ENCODE measurements around the gene GPR158. TPM values are rescaled to one million over a fixed set of nuclear protein-coding genes. Genes with fewer than 3 reads are reported as not detected.

GPR158 gene
- total RNA-seq, 1 experiment from 2014 or later = 0.07 TPM

DNA sequence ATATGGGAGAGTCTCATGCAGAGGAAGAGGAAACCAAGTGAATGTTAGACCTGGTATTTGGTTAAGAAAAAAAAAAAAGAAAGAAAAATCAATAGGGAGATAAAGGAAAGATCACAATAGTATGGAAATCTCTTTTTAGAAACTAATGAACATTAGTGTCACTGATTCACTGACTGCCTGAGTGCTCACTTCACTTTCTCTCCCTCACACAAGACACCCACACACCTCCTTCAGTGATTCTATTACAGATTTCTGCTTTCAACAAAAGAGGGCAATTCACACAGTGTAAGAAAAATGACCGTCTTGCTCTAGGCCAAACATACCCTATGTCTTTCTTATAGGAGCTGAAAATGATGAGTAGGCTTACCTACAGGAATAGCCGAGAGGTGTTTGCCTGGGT, 6.0 kb downstream of the GPR158 start:
- 0 out of 2 replicates have a peak, but pooled peaks cover 1% of the 10 kb centered on the region for H3K27me3 ChIP-seq (replicated peaks; ENCODE audit: control insufficient read depth, insufficient read depth, low read length)
- intact Hi-C loops (cut with micrococcal nuclease; ENCODE audit: unreplicated experiment) = no loop called here
- H3K9me3 Mint-ChIP-seq (ENCODE audit: unreplicated experiment) = no peaks in the 10 kb centered on the region
- H3K9me3 ChIP-seq = no peaks in the 10 kb centered on the region
- POLR2A ChIA-PET = no interaction called here
- no TSS peak for BruUV-seq (replicated peaks)
- H3K4me3 Mint-ChIP-seq (ENCODE audit: unreplicated experiment) = no peak overlapping the region
- H3K36me3 ChIP-seq (ENCODE audit: control insufficient read depth, insufficient read depth, low read length) = no peaks in the 10 kb centered on the region
- TF ChIP-seq, protein P1, sequence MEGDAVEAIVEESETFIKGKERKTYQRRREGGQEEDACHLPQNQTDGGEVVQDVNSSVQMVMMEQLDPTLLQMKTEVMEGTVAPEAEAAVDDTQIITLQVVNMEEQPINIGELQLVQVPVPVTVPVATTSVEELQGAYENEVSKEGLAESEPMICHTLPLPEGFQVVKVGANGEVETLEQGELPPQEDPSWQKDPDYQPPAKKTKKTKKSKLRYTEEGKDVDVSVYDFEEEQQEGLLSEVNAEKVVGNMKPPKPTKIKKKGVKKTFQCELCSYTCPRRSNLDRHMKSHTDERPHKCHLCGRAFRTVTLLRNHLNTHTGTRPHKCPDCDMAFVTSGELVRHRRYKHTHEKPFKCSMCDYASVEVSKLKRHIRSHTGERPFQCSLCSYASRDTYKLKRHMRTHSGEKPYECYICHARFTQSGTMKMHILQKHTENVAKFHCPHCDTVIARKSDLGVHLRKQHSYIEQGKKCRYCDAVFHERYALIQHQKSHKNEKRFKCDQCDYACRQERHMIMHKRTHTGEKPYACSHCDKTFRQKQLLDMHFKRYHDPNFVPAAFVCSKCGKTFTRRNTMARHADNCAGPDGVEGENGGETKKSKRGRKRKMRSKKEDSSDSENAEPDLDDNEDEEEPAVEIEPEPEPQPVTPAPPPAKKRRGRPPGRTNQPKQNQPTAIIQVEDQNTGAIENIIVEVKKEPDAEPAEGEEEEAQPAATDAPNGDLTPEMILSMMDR (IDR thresholded peaks at IDR 0.05; ENCODE audit: insufficient read depth in 1 of 2, low read depth in 1 of 2, low read length in 1 of 2, severe bottlenecking in 1 of 2, unreplicated experiment in 1 of 2) = no peak
- no peaks in the 10 kb centered on the region for H3K36me3 Mint-ChIP-seq (ENCODE audit: insufficient read depth, unreplicated experiment)
- DNase-seq = no peak
- peaks cover 13% of the 10 kb centered on the region for H3K27me3 Mint-ChIP-seq (ENCODE audit: insufficient read depth, unreplicated experiment)
- no peak overlapping the region for H3K4me3 ChIP-seq (ENCODE audit: low read depth, low read length)
- CTCF ChIA-PET = no interaction called here
- H3K4me1 Mint-ChIP-seq (ENCODE audit: low read depth, unreplicated experiment) = no peaks in the 10 kb centered on the region
- no peaks in the 10 kb centered on the region for H3K4me1 ChIP-seq
- no peak overlapping the region for H3K27ac Mint-ChIP-seq (ENCODE audit: unreplicated experiment)

DNA sequence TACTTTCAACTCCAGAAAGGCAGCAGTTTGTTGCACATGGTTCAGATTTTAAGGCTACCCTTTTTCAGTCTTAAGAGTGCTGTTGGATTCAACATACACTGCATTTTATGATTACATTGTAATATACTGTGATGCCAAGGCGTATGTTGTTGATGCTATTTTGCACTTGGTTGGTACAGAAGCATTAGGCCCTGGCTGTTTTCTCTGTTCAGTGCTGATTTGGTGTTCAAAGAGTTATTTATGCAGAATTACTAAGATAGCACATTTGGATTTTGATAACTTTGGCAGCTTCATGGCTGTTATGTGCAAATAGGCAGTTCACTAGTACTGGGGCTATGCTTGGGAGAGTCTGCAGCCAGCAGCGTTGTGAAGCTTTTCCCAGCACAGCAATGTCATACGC, 7.8 kb downstream of the GPR158 start:
- Mint-ChIP-seq H3K4me1 (ENCODE audit: low read depth, unreplicated experiment) (no peaks in the 10 kb centered on the region), H3K4me3 (ENCODE audit: unreplicated experiment) (no peak overlapping the region), H3K36me3 (ENCODE audit: insufficient read depth, unreplicated experiment) (no peaks in the 10 kb centered on the region), H3K27me3 (ENCODE audit: insufficient read depth, unreplicated experiment) (peaks cover 16% of the 10 kb centered on the region), H3K27ac (ENCODE audit: unreplicated experiment) (no peak overlapping the region), H3K9me3 (ENCODE audit: unreplicated experiment) (no peaks in the 10 kb centered on the region)
- TF ChIP-seq, protein P1 (IDR thresholded peaks at IDR 0.05; ENCODE audit: insufficient read depth in 1 of 2, low read depth in 1 of 2, low read length in 1 of 2, severe bottlenecking in 1 of 2, unreplicated experiment in 1 of 2) = no peak
- no TSS peak for BruUV-seq (replicated peaks)
- DNase-seq = no peak
- no peaks in the 10 kb centered on the region for H3K27me3 ChIP-seq (replicated peaks; ENCODE audit: control insufficient read depth, insufficient read depth, low read length)
- intact Hi-C loops (cut with micrococcal nuclease; ENCODE audit: unreplicated experiment) = no loop called here
- H3K4me1 ChIP-seq = no peaks in the 10 kb centered on the region
- H3K36me3 ChIP-seq (ENCODE audit: control insufficient read depth, insufficient read depth, low read length) = no peaks in the 10 kb centered on the region
- ChIA-PET POLR2A (no interaction called here), CTCF (no interaction called here)
- H3K9me3 ChIP-seq = no peaks in the 10 kb centered on the region
- H3K4me3 ChIP-seq (ENCODE audit: low read depth, low read length) = no peak overlapping the region

DNA sequence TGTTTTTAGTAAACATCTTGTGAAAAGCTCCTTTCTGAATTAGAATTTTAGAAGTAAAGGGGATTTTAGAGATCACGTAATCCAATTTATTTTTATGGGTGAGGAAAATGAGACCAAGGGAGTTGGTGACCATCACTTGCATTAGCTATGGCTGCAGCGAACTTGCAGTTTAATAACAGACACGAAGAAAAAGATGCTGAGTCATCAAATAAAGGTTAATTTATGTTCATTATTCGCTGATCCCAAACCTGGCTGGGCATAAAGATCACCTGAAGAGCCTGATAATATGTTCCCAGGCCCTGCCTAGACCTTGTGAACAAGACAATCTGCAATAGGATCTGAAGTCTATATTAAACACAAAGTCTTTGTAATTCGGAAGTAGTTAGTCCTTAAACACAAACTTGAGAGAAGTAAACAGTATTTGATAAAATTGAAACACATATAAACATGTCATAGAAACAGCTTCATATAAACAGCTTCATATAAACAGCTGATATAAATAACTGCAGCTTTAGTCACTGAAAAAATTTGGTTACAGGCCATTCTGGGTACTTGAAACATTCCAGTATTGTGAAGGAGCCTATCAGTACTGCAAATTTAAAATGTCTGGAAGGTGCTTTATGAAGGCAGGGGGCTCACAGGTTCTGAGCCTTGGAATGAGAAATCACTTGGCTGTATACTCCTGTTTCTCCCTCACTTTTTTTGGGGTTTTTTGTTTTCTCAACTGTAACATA, 16.5 kb downstream of the GPR158 start:
- H3K27me3 Mint-ChIP-seq (ENCODE audit: insufficient read depth, unreplicated experiment) = peaks cover 12% of the 10 kb centered on the region
- intact Hi-C loops (cut with micrococcal nuclease; ENCODE audit: unreplicated experiment) = no loop called here
- POLR2A ChIA-PET = no interaction called here
- no peaks in the 10 kb centered on the region for H3K27me3 ChIP-seq (replicated peaks; ENCODE audit: control insufficient read depth, insufficient read depth, low read length)
- H3K36me3 Mint-ChIP-seq (ENCODE audit: insufficient read depth, unreplicated experiment) = no peaks in the 10 kb centered on the region
- no peak overlapping the region for H3K4me3 Mint-ChIP-seq (ENCODE audit: unreplicated experiment)
- H3K27ac Mint-ChIP-seq (ENCODE audit: unreplicated experiment) = no peak overlapping the region
- CTCF ChIA-PET = no interaction called here
- H3K4me1 ChIP-seq = no peaks in the 10 kb centered on the region
- no peaks in the 10 kb centered on the region for H3K4me1 Mint-ChIP-seq (ENCODE audit: low read depth, unreplicated experiment)
- TF ChIP-seq, protein P1 (IDR thresholded peaks at IDR 0.05; ENCODE audit: insufficient read depth in 1 of 2, low read depth in 1 of 2, low read length in 1 of 2, severe bottlenecking in 1 of 2, unreplicated experiment in 1 of 2) = no peak
- no TSS peak for BruUV-seq (replicated peaks)
- no peaks in the 10 kb centered on the region for H3K36me3 ChIP-seq (ENCODE audit: control insufficient read depth, insufficient read depth, low read length)
- no peaks in the 10 kb centered on the region for H3K9me3 Mint-ChIP-seq (ENCODE audit: unreplicated experiment)
- no peak for DNase-seq
- H3K4me3 ChIP-seq (ENCODE audit: low read depth, low read length) = no peak overlapping the region
- H3K9me3 ChIP-seq = 0 out of 2 replicates have a peak, but pooled peaks cover 3% of the 10 kb centered on the region

All from Caco-2 (cell line).